MM.1S (cell line): ENCODE results near the gene CACNA1C.
A peak's percentile ranks its signal among the peaks of the same experiment; 100 is the strongest.

Experiments
- DNase-seq: peaks from one replicate; pipeline ENCODE4 v3.0.0-alpha.2; 2015
- H2AFZ ChIP-seq: fragments of 300-600 bp; sonication (generic); 2 replicates; pipeline ENCODE4 v1.6.0; 2016; ENCODE audit warnings: antibody characterized with exemption, low read length
- H3F3A ChIP-seq: fragments of 300-600 bp; sonication (generic); 2 replicates; pipeline ENCODE4 v1.6.1; 2016; ENCODE audit warnings: mild to moderate bottlenecking, antibody characterized with exemption, low read length, moderate library complexity, mixed read lengths; ENCODE audit not compliant: insufficient read depth
- H3K27ac ChIP-seq: fragments of 300-600 bp; sonication (generic); 2 replicates; pipeline ENCODE4 v1.5.1; 2016; ENCODE audit warnings: mild to moderate bottlenecking, low read length
- H3K27me3 ChIP-seq: fragments of 300-600 bp; sonication (generic); replicated peaks from 2 replicates; pipeline ENCODE4 v1.6.0; 2016; ENCODE audit warnings: low read length; ENCODE audit not compliant: insufficient read depth
- H3K36me3 ChIP-seq: fragments of 300-600 bp; sonication (generic); replicated peaks from 2 replicates; pipeline ENCODE4 v1.6.1; 2016; ENCODE audit warnings: mild to moderate bottlenecking, low read length, mixed read lengths; ENCODE audit not compliant: insufficient read depth
- H3K4me1 ChIP-seq: fragments of 300-600 bp; sonication (generic); 2 replicates; pipeline ENCODE4 v1.6.1; 2016; ENCODE audit warnings: low read length, mixed read lengths
- H3K4me2 ChIP-seq: fragments of 300-600 bp; sonication (generic); 2 replicates; pipeline ENCODE4 v1.6.0; 2016; ENCODE audit warnings: low read depth, low read length
- H3K4me3 ChIP-seq: fragments of 300-600 bp; sonication (generic); 2 replicates; pipeline ENCODE4 v1.5.1; 2016; ENCODE audit warnings: low read length, mixed read lengths
- H3K79me2 ChIP-seq: fragments of 300-600 bp; sonication (generic); 2 replicates; pipeline ENCODE4 v1.6.1; 2016; ENCODE audit warnings: mixed run types, low read length, mixed read lengths
- H3K9ac ChIP-seq: fragments of 300-600 bp; sonication (generic); 2 replicates; pipeline ENCODE4 v1.6.1; 2016; ENCODE audit warnings: low read length, mixed read lengths
- H3K9me2 ChIP-seq: fragments of 300-600 bp; sonication (generic); replicated peaks from 2 replicates; pipeline ENCODE4 v1.6.1; 2016; ENCODE audit warnings: mild to moderate bottlenecking, low read length, mixed read lengths; ENCODE audit not compliant: insufficient read depth
- H3K9me3 ChIP-seq: fragments of 300-600 bp; sonication (generic); replicated peaks from 2 replicates; pipeline ENCODE4 v1.6.1; 2016; ENCODE audit warnings: mild to moderate bottlenecking, low read length, mixed read lengths; ENCODE audit not compliant: insufficient read depth
- H4K20me1 ChIP-seq: fragments of 300-600 bp; sonication (generic); 2 replicates; pipeline ENCODE4 v1.6.1; 2016; ENCODE audit warnings: mild to moderate bottlenecking, low read length, moderate library complexity, mixed read lengths; ENCODE audit not compliant: insufficient read depth
- CTCF ChIP-seq: fragments of 300-600 bp; sonication (generic); IDR thresholded peaks from 2 replicates; pipeline ENCODE4 v1.5.1; 2016; ENCODE audit warnings: antibody characterized with exemption, low read length, mixed read lengths
- EZH2 ChIP-seq: fragments of 300-600 bp; sonication (generic); optimal IDR thresholded peaks from 2 replicates; pipeline ENCODE3; 2017; ENCODE audit warnings: low read depth, mild to moderate bottlenecking, antibody characterized with exemption, low read length, mixed read lengths
- EZH2phosphoT487 ChIP-seq: fragments of 300-600 bp; sonication (generic); IDR thresholded peaks from 2 replicates; pipeline ENCODE4 v1.6.1; 2018; ENCODE audit warnings: antibody characterized with exemption, low read length

CACNA1C gene

GRCh38 chr12:2029851-2030250 is 22.9 kb upstream of the CACNA1C start:
- TF ChIP-seq EZH2 (no peak), CTCF (no peak), EZH2phosphoT487 (no peak)
- Histone ChIP-seq H3K27me3 (no peaks in the 10 kb centered on the region), H3K4me2 (no peak overlapping the region), H3K9me3 (no peaks in the 10 kb centered on the region), H3K36me3 (no peaks in the 10 kb centered on the region), H3K4me1 (0 out of 2 replicates have a peak, but pooled peaks cover 4% of the 10 kb centered on the region), H2AFZ (no peak overlapping the region), H3K27ac (no peak overlapping the region), H3K9ac (no peak overlapping the region), H3K79me2 (no peaks in the 10 kb centered on the region), H3F3A (no peaks in the 10 kb centered on the region), H3K4me3 (no peak overlapping the region), H3K9me2 (no peaks in the 10 kb centered on the region), H4K20me1 (no peaks in the 10 kb centered on the region)
- DNase-seq, result no peak

GRCh38 chr12:2032506-2032905 is 20.3 kb upstream of the CACNA1C start:
- Histone ChIP-seq H3K4me1 (0 out of 2 replicates have a peak, but pooled peaks cover 4% of the 10 kb centered on the region), H3K27ac (no peak overlapping the region), H3K36me3 (no peaks in the 10 kb centered on the region), H3K4me2 (no peak overlapping the region), H2AFZ (no peak overlapping the region), H3K9me3 (no peaks in the 10 kb centered on the region), H3K27me3 (no peaks in the 10 kb centered on the region), H3F3A (no peaks in the 10 kb centered on the region), H4K20me1 (no peaks in the 10 kb centered on the region), H3K9me2 (no peaks in the 10 kb centered on the region), H3K79me2 (no peaks in the 10 kb centered on the region), H3K9ac (no peak overlapping the region), H3K4me3 (no peak overlapping the region)
- no peak for DNase-seq
- TF ChIP-seq CTCF (no peak), EZH2phosphoT487 (no peak)

GRCh38 chr12:2034633-2035430 is 18.0 kb upstream of the CACNA1C start:
- peak; percentile 89 for TF ChIP-seq CTCF
- TF ChIP-seq EZH2phosphoT487, result no peak
- Histone ChIP-seq H3K4me1 (0 out of 2 replicates have a peak, but pooled peaks cover 4% of the 10 kb centered on the region), H3K27me3 (no peaks in the 10 kb centered on the region), H3K79me2 (no peaks in the 10 kb centered on the region), H3K9me3 (no peaks in the 10 kb centered on the region), H3K4me3 (peak overlapping the region; percentile 60), H3K4me2 (peak overlapping the region; percentile 97), H4K20me1 (no peaks in the 10 kb centered on the region), H2AFZ (peak overlapping the region; percentile 95), H3K36me3 (no peaks in the 10 kb centered on the region), H3K27ac (no peak overlapping the region), H3F3A (no peaks in the 10 kb centered on the region), H3K9ac (no peak overlapping the region), H3K9me2 (no peaks in the 10 kb centered on the region)
- DNase-seq, result peak; percentile 91
